HFFc6 (cell line): ENCODE measurements around the gene PSMG3. TPM values are rescaled to one million over a fixed set of nuclear protein-coding genes. Genes with fewer than 3 reads are reported as not detected.

Experiments
- DNase-seq: peaks from one replicate; pipeline ENCODE4 v3.0.0-alpha.2; 2018
- H3K27ac Mint-ChIP-seq: 2 replicates; pipeline ENCODE4 v1.8.0; 2020; ENCODE audit warnings: mild to moderate bottlenecking, mixed read lengths
- H3K27me3 Mint-ChIP-seq: 2 replicates; pipeline ENCODE4 v1.8.0; 2021; ENCODE audit warnings: mild to moderate bottlenecking, moderate library complexity, mixed read lengths; ENCODE audit not compliant: insufficient read depth
- H3K36me3 Mint-ChIP-seq: 2 replicates; pipeline ENCODE4 v1.8.0; 2021; ENCODE audit warnings: low read depth, mixed read lengths
- H3K4me1 Mint-ChIP-seq: 2 replicates; pipeline ENCODE4 v1.8.0; 2020; ENCODE audit warnings: low read depth, mixed read lengths
- H3K4me3 Mint-ChIP-seq: 2 replicates; pipeline ENCODE4 v1.8.0; 2020; ENCODE audit warnings: mild to moderate bottlenecking, moderate library complexity, mixed read lengths
- H3K9me3 Mint-ChIP-seq: 2 replicates; pipeline ENCODE4 v1.8.0; 2020; ENCODE audit warnings: mild to moderate bottlenecking, mixed read lengths
- total RNA-seq, 6 experiments: library from RNA; stranded (reverse); fragmentation: NEBNext Ultra II Directional; extraction: Animal tissue kit (Norgen Biotek cat#: 25700); gene quantifications; 2 replicates in 1 of 6; 3 replicates in 5 of 6; pipeline ENCODE4 v1.2.3, GENCODE V29; 2021
- TF ChIP-seq, protein P1 (sequence below): fragments of 200-600 bp; sonication (generic); IDR thresholded peaks from 2 replicates; pipeline ENCODE4 v1.5.0; 2021; ENCODE audit warnings: antibody characterized with exemption, mild to moderate bottlenecking

Gene PSMG3
- total RNA-seq, 6 experiments from 2014 or later, result 25.6 to 31.0 (median 28.2) TPM

DNA sequence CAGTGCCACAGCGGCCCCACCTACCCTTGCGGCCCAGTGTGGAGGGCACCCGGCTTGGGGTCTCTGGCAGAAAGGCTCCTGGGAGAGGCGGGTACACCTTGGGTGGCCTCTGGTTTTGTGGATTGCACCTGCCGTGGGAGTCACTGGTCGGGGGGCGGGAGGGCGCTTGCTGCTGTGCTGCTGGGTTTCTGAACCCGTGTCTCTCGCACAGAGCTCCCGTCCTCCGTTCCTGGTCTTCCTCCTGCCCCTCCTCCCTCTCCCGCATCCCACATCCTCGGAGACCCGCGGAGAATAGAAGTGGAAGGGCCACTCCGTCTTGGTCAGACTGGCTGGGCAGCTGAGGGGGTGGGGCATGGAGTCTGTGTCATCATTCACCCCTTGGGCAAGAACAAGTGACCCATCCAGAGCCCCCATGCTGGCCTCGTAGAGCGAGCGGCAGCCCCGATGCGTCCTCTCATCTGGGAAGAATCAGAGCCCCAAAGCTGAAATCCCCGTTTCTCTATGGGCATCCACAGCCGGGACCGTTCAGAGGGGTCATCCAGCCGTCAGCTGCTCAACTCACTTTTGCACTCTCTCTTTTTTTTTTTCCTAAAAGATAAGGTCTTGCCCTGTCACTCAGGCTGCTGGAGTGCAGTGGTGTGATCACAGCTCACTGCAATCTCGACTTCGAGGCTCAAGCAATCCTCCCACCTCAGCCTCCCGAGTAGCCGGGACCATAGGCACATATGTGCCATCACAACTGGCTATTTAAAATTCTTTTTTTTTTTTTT lies 35.3 kb downstream of the PSMG3 start:
- no peak for DNase-seq
- H3K27me3 Mint-ChIP-seq, result peaks cover 21% of the 10 kb centered on the region
- TF ChIP-seq, protein P1, sequence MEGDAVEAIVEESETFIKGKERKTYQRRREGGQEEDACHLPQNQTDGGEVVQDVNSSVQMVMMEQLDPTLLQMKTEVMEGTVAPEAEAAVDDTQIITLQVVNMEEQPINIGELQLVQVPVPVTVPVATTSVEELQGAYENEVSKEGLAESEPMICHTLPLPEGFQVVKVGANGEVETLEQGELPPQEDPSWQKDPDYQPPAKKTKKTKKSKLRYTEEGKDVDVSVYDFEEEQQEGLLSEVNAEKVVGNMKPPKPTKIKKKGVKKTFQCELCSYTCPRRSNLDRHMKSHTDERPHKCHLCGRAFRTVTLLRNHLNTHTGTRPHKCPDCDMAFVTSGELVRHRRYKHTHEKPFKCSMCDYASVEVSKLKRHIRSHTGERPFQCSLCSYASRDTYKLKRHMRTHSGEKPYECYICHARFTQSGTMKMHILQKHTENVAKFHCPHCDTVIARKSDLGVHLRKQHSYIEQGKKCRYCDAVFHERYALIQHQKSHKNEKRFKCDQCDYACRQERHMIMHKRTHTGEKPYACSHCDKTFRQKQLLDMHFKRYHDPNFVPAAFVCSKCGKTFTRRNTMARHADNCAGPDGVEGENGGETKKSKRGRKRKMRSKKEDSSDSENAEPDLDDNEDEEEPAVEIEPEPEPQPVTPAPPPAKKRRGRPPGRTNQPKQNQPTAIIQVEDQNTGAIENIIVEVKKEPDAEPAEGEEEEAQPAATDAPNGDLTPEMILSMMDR, result no peak
- peak overlapping the region; percentile 91 for H3K4me3 Mint-ChIP-seq
- peaks cover 4% of the 10 kb centered on the region; the same call in 1 of the 2 replicates for H3K9me3 Mint-ChIP-seq
- no peaks in the 10 kb centered on the region for H3K36me3 Mint-ChIP-seq
- H3K27ac Mint-ChIP-seq, result peak overlapping the region; percentile 97
- peaks cover 49% of the 10 kb centered on the region for H3K4me1 Mint-ChIP-seq

DNA sequence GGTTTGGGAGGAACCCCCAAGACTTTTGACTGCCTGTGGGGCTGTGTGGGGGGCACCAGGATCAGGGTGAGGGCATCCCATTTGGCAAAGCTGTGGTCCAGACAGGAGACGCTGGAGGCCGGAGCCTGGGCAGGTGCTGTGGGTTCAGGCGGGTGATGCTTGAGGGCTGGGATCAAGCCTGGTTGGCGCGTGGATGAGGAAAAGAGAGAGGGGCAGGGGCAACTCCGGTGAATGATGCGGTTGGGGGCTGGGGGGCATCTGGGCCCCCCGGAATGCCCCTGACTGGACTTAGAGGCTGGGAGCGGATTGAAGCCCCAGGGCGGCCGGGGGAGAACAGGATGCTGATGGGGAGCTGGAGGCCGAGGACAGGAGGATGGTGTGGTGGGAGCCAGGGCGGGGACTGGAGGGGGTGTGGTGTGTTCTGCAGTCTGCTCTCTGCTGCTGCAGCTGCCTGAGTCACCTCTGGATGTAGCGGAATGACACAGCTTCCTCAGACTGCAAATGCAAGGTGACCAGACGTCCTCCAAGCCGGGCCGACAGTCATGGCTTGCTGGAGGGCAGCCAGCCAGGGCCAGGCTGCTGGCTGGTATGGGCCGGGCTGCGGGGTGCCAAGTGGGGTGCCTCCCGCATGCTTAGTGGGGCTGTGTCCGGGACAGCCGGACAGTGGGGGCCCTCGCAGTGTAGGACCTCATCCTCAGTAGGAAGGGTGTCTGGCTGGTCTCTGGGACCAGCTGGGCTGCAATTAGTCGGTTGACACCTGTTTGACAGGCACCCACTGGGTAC lies 36.1 kb downstream of the PSMG3 start:
- peaks cover 49% of the 10 kb centered on the region for H3K4me1 Mint-ChIP-seq
- H3K27ac Mint-ChIP-seq, result peak overlapping the region; percentile 97
- peaks cover 4% of the 10 kb centered on the region; the same call in 1 of the 2 replicates for H3K9me3 Mint-ChIP-seq
- peaks cover 22% of the 10 kb centered on the region for H3K27me3 Mint-ChIP-seq
- no peaks in the 10 kb centered on the region for H3K36me3 Mint-ChIP-seq
- H3K4me3 Mint-ChIP-seq, result peak overlapping the region; percentile 91
- TF ChIP-seq, protein P1, result no peak
- peak; percentile 96 for DNase-seq

DNA sequence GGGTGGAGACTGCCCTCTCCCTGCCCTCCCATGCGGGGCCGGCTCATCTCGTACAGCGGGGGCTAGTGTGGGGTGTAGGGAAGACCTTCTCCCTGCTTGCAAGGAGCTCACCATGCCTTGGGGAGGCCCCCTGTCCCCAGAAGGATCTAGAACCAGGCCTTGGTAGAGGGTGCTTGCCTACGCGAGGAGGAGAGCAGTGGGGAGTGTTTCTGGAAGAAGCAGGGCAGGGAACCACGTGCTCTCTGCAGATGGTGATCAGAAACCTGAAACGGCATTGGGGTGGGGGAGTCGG lies 36.6 kb downstream of the PSMG3 start:
- H3K9me3 Mint-ChIP-seq, result peaks cover 4% of the 10 kb centered on the region; the same call in 1 of the 2 replicates
- H3K27ac Mint-ChIP-seq, result peak overlapping the region; percentile 97
- peaks cover 22% of the 10 kb centered on the region for H3K27me3 Mint-ChIP-seq
- peak overlapping the region; percentile 91 for H3K4me3 Mint-ChIP-seq
- DNase-seq, result no peak
- H3K36me3 Mint-ChIP-seq, result no peaks in the 10 kb centered on the region
- TF ChIP-seq, protein P1, result no peak
- peaks cover 49% of the 10 kb centered on the region for H3K4me1 Mint-ChIP-seq

DNA sequence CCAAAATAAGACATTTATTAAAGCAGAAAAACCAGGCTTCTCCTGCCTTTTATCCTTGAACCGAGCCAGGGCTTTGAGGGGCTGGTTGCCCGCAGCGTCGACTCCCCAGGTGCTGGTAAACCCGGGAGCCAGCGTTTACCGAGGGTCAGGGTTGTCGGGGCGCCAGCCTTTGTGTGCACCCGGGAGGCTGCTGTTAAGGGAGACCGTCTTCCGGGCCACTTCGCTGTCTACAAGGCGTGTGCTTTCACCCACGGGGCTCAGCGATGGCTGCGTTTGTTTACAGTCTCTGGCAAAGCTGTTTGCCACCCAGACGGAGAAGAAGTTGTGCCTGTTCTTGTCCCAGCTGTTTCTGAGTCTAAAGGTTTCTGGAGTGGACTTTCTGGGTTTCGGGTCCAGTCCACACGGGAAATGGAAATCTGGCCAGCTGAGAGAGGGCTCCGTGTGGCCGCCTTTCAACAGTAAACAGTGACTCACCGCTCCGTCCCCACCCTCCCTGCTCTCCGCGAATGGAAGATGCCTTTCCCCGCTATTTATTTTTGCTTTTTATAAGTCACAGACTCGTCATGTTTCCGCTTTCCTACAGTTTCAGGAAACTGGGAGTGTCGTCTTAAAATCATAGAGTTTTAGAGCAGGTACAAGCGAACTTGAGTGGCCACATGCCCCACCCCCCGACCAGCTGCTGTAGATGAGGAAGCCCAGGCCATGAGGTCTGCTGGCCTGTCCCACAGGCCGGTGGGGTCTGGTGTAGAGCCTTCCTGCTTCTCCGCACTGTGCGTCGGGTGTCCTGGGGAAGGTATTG lies 37.2 kb downstream of the PSMG3 start:
- peaks cover 18% of the 10 kb centered on the region for H3K27me3 Mint-ChIP-seq
- H3K9me3 Mint-ChIP-seq, result no peaks in the 10 kb centered on the region
- DNase-seq, result peak; percentile 89
- H3K27ac Mint-ChIP-seq, result peak overlapping the region; percentile 97
- H3K36me3 Mint-ChIP-seq, result no peaks in the 10 kb centered on the region
- TF ChIP-seq, protein P1, result no peak
- peak overlapping the region; percentile 91 for H3K4me3 Mint-ChIP-seq
- peaks cover 43% of the 10 kb centered on the region for H3K4me1 Mint-ChIP-seq

DNA sequence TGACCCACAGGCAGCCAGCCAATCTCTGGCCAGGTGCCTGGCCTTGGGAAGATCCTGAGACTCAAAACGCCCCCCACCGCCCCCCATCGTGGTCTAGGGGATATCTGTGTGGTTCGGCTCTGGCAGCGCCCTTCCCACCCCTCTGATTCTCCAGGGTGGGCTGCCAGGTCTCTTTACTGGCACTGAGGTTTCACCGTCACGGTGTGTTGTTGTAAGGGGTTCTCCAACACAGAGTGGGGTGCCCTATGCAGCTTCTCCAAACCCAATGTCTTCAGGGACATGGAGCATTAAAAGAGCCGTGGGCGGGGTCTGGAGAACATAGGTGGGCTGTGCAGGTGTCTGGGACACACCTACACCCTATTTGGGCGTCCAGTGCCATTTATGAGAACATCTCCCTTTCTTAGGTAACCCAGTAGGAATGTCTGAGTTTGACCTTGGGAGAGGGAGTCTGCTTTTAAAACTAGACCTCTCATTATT lies 37.8 kb downstream of the PSMG3 start:
- Mint-ChIP-seq H3K9me3 (no peaks in the 10 kb centered on the region), H3K4me3 (peak overlapping the region; percentile 91), H3K27me3 (peaks cover 18% of the 10 kb centered on the region), H3K36me3 (no peaks in the 10 kb centered on the region), H3K27ac (peak overlapping the region; percentile 97), H3K4me1 (peaks cover 48% of the 10 kb centered on the region)
- DNase-seq, result no peak
- TF ChIP-seq, protein P1, result no peak
